GM21390 (cell line): ENCODE results near the gene ZFPM1.

ENCODE experiments used
- ATAC-seq: cut with Tn5 transposase; IDR thresholded peaks from one replicate; pipeline ENCODE4 v1.9.1; 2021; ENCODE audit not compliant: unreplicated experiment

Gene ZFPM1

GRCh38 chr16:88433632-88434352 lies 19.3 kb upstream of the ZFPM1 start:
- ATAC-seq = no peak

GRCh38 chr16:88434353-88434690 lies 18.8 kb upstream of the ZFPM1 start:
- ATAC-seq = no peak

- no peak for ATAC-seq
Observed at GRCh38 chr16:88434746-88435145, 18.3 kb upstream of the ZFPM1 start.

GRCh38 chr16:88435437-88436355 lies 17.4 kb upstream of the ZFPM1 start:
- no peak for ATAC-seq

GRCh38 chr16:88436796-88437195 lies 16.3 kb upstream of the ZFPM1 start:
- ATAC-seq = no peak

GRCh38 chr16:88437367-88437964 lies 15.6 kb upstream of the ZFPM1 start:
- ATAC-seq = no peak

GRCh38 chr16:88438084-88438870 lies 14.8 kb upstream of the ZFPM1 start:
- ATAC-seq = no peak

GRCh38 chr16:88439016-88439415 lies 14.1 kb upstream of the ZFPM1 start:
- no peak for ATAC-seq

- no peak for ATAC-seq
Observed at GRCh38 chr16:88439706-88440105, 13.4 kb upstream of the ZFPM1 start.

- ATAC-seq = no peak
Observed at GRCh38 chr16:88440111-88440510, 13.0 kb upstream of the ZFPM1 start.

GRCh38 chr16:88440686-88441405 lies 12.2 kb upstream of the ZFPM1 start:
- ATAC-seq = no peak

- ATAC-seq = no peak
Observed at GRCh38 chr16:88441460-88441859, 11.6 kb upstream of the ZFPM1 start.

GRCh38 chr16:88442383-88442726 lies 10.7 kb upstream of the ZFPM1 start:
- no peak for ATAC-seq

- no peak for ATAC-seq
Observed at GRCh38 chr16:88442727-88443576, 10.1 kb upstream of the ZFPM1 start.

- no peak for ATAC-seq
Observed at GRCh38 chr16:88444826-88445582, 8.1 kb upstream of the ZFPM1 start.

- no peak for ATAC-seq
Observed at GRCh38 chr16:88445583-88445960, 7.5 kb upstream of the ZFPM1 start.

GRCh38 chr16:88446061-88446460 lies 7.0 kb upstream of the ZFPM1 start:
- ATAC-seq = no peak

- no peak for ATAC-seq
Observed at GRCh38 chr16:88446736-88447135, 6.3 kb upstream of the ZFPM1 start.

GRCh38 chr16:88447881-88448280 lies 5.2 kb upstream of the ZFPM1 start:
- no peak for ATAC-seq
